Peyer's patch (tissue), 4 donors: ENCODE results near the gene JAML. TPM values are rescaled to one million over a fixed set of nuclear protein-coding genes. Genes with fewer than 3 reads are reported as not detected.

ENCODE experiments used
- DNase-seq, 3 donors: peaks; one replicate each; pipeline ENCODE4 v3.0.0-alpha.2; 2017 to 2019
- H3K27ac ChIP-seq, 4 donors: fragments of 200-600 bp; sonication (generic); one replicate each; pipeline ENCODE4 v1.5.1; 2016 to 2019
- H3K27me3 ChIP-seq, 2 donors: fragments of 200-600 bp; sonication (generic); one replicate each; pipeline ENCODE4 v1.5.1; 2019
- H3K36me3 ChIP-seq, 3 donors: fragments of 200-600 bp; sonication (generic); one replicate each; pipeline ENCODE4 v1.5.1; 2016 to 2019
- H3K4me1 ChIP-seq, 4 donors: fragments of 200-600 bp; sonication (generic); one replicate each; pipeline ENCODE4 v1.5.1; 2016 to 2019
- H3K4me3 ChIP-seq, 4 donors: fragments of 200-600 bp; sonication (generic); 1 replicate in 3 of 4; 2 replicates in 1 of 4; pipeline ENCODE4 v1.5.1; 2016 to 2019; ENCODE audit warnings: mild to moderate bottlenecking in 1 of 4
- H3K9me3 ChIP-seq, 4 donors: fragments of 200-600 bp; sonication (generic); one replicate each; pipeline ENCODE4 v1.5.1; 2016 to 2019; ENCODE audit warnings: mild to moderate bottlenecking in 1 of 4
- POLR2A ChIP-seq, 2 donors: fragments of 450-650 bp; IDR thresholded peaks; one replicate each; pipeline ENCODE4 v1.5.1; 2017; ENCODE audit warnings: antibody characterized with exemption in 2 of 2, mild to moderate bottlenecking in 2 of 2, moderate library complexity in 2 of 2
- total RNA-seq, 4 donors: library from RNA; depleted of rRNA; stranded (reverse); fragments of >200 nt; gene quantifications; one replicate each; pipeline ENCODE4 v1.1.0, GENCODE V29; 2016
- TF ChIP-seq, protein P1 (sequence below), 6 experiments: fragments of 450-650 bp in 4 of 6; fragments of 200-600 bp in 2 of 6; sonication (generic) in 1 of 6; IDR thresholded peaks; one replicate each; pipeline ENCODE4 v1.5.1; 2017 to 2019; ENCODE audit warnings: antibody characterized with exemption in 6 of 6, mild to moderate bottlenecking in 3 of 6, moderate library complexity in 1 of 6

Gene JAML, protein sequence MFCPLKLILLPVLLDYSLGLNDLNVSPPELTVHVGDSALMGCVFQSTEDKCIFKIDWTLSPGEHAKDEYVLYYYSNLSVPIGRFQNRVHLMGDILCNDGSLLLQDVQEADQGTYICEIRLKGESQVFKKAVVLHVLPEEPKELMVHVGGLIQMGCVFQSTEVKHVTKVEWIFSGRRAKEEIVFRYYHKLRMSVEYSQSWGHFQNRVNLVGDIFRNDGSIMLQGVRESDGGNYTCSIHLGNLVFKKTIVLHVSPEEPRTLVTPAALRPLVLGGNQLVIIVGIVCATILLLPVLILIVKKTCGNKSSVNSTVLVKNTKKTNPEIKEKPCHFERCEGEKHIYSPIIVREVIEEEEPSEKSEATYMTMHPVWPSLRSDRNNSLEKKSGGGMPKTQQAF
- 10 to 100 TPM in 3 of 4 donors, 1 to 10 TPM in 1; 7.5 to 83.3 (median 14.4) TPM for total RNA-seq

DNA sequence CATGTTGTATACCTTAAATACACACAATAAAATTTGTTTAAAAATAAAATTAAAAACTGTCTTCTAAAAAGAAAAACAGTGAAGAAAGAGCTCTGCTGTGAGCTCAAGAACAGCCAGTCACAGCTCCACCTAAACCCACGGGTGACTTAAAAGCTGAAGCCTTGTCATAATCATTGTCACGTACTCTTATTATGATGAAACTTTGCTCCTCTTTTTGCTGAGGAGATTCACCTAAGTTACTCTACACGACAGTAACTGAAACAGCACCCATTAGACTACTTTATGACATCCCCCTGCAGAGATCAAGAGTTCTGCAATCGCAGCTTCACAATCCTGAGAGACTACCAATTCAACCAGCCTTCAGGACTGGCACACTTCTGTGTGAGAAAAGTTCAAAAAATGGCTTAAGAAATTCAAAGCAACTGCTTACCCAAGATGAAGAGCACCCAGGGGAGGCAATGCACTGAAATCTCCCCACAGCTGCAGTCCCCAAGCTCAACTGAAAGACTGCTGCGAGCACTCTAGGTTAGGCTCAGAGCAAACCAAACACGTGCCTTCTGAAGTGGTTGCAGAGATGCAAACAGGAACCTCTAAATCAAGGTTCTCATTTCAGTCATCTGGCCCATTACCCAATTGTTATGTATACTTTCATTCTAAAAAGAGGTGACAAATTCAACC, at the start of gene JAML:
Gene JAML (minus strand): TSS at position 501 of the 678 bp plus-strand sequence. CDS start 10,145 bp downstream, outside the sequence.
- peak within 1 kb of the TSS; percentile 47 to 66 (median 58) for H3K27ac ChIP-seq
- H3K4me1 ChIP-seq = peaks cover 0 to 7% (median 2%) of the 10 kb centered on the region in 4 donors
- H3K9me3 ChIP-seq = no peaks in the 10 kb centered on the region
- H3K27me3 ChIP-seq = no peaks in the 10 kb centered on the region
- DNase-seq = peak in 2 of 3 donors; percentile 74 to 86
- H3K36me3 ChIP-seq = peaks cover 0 to 5% (median 0%) of the 10 kb centered on the region in 3 donors
- peak within 1 kb of the TSS; percentile 15 to 41 (median 21) for H3K4me3 ChIP-seq
- TF ChIP-seq, protein P1, sequence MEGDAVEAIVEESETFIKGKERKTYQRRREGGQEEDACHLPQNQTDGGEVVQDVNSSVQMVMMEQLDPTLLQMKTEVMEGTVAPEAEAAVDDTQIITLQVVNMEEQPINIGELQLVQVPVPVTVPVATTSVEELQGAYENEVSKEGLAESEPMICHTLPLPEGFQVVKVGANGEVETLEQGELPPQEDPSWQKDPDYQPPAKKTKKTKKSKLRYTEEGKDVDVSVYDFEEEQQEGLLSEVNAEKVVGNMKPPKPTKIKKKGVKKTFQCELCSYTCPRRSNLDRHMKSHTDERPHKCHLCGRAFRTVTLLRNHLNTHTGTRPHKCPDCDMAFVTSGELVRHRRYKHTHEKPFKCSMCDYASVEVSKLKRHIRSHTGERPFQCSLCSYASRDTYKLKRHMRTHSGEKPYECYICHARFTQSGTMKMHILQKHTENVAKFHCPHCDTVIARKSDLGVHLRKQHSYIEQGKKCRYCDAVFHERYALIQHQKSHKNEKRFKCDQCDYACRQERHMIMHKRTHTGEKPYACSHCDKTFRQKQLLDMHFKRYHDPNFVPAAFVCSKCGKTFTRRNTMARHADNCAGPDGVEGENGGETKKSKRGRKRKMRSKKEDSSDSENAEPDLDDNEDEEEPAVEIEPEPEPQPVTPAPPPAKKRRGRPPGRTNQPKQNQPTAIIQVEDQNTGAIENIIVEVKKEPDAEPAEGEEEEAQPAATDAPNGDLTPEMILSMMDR (IDR thresholded peaks at IDR 0.05) = peak in 1 of 6 experiments; percentile 4
- peak; percentile 36 to 61 for TF ChIP-seq POLR2A (IDR thresholded peaks at IDR 0.05)

DNA sequence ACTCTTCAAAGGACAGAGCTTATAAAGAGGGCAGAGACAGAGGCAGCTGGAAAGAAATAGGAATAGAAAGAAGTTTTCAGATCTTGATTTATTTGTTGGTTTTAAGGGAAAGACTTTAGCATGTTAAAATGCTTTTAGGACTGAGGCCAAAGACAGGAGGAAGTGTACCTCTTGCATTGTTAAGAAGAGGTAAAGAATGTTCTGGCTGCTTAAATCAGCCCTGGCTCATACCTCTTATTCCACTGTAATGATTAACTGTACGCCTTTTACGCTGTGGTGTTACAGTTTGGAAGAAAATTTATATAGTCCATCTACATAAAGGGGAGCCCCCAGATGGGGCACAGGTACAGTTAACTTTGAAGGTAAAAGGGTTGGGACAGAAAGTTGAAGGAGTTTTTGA, 49.4 kb upstream of the JAML start:
- no peak overlapping the region for H3K4me3 ChIP-seq
- no peak for TF ChIP-seq POLR2A (IDR thresholded peaks at IDR 0.05)
- TF ChIP-seq, protein P1 (IDR thresholded peaks at IDR 0.05) = no peak
- H3K36me3 ChIP-seq = no peaks in the 10 kb centered on the region
- no peaks in the 10 kb centered on the region for H3K27me3 ChIP-seq
- H3K27ac ChIP-seq = no peak overlapping the region
- no peak for DNase-seq
- no peaks in the 10 kb centered on the region for H3K4me1 ChIP-seq
- H3K9me3 ChIP-seq = no peaks in the 10 kb centered on the region

DNA sequence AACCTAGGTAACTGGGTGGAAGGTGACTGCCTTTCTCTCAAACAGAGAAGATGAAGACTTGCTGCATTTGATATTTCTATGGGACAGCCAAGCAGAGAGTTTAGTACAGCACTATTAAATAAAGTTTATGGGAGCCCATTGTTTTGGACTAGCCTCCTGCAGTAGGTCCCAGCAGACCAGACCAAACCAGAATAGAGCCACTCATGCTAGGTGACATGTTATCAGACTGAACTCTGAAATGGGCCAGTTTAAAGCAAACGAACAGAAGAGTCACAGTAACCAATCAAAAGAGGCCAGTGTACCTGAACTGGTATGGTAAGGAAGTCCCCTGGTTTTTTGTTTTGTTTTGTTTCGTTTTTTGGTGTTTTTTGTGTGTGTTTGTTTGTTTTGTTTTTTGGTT, 47.2 kb upstream of the JAML start:
- H3K27ac ChIP-seq = no peak overlapping the region
- H3K27me3 ChIP-seq = no peaks in the 10 kb centered on the region
- no peak for DNase-seq
- no peaks in the 10 kb centered on the region for H3K4me1 ChIP-seq
- H3K9me3 ChIP-seq = no peaks in the 10 kb centered on the region
- no peak overlapping the region for H3K4me3 ChIP-seq
- TF ChIP-seq, protein P1 (IDR thresholded peaks at IDR 0.05) = no peak
- TF ChIP-seq POLR2A (IDR thresholded peaks at IDR 0.05) = no peak
- H3K36me3 ChIP-seq = no peaks in the 10 kb centered on the region

DNA sequence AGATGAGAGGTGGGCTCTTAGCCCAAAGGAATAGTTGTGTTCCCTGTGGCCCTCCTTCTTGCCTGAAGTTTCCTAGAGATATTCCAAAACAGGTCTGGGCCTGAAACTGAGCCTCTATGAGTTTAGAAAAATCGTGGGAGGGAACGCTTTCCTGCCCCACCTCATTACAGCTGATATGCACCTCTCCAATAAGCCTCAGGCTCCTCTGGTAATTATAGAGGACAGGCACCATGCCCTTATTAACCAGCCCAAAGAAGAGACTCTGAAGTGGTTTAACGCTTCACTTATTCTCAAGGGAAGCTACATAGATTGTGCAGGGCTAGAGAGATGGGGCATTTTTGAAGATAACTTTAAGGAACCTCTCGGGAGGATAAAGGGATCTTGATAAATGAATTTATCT, 42.7 kb upstream of the JAML start:
- H3K27ac ChIP-seq = no peak overlapping the region
- no peak overlapping the region for H3K4me3 ChIP-seq
- H3K36me3 ChIP-seq = no peaks in the 10 kb centered on the region
- no peaks in the 10 kb centered on the region for H3K27me3 ChIP-seq
- no peaks in the 10 kb centered on the region for H3K9me3 ChIP-seq
- TF ChIP-seq, protein P1 (IDR thresholded peaks at IDR 0.05) = no peak
- TF ChIP-seq POLR2A (IDR thresholded peaks at IDR 0.05) = no peak
- no peak for DNase-seq
- H3K4me1 ChIP-seq = peaks cover 0 to 8% (median 0%) of the 10 kb centered on the region in 4 donors

DNA sequence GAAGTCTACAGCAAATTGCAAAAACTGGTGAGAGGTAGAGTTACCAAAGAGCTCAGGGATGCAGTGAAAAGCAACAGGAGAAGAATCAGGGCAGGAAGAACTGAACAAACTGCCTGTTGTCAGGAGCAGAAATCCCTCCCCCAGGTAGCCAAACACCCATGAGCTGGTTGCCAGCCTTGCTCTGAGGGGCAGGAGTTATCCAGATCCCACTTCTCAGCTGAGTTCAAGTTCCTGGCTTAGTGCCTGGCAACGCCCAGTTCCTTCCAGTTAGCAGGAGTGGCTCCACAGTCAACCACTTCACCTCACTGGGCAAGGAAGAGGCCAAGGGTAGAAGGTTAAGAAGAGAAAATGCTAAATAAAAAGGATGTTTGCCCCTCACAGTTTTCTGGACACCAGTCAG, 41.1 kb upstream of the JAML start:
- DNase-seq = peak in 2 of 3 donors; percentile 60 to 64
- Histone ChIP-seq H3K4me1 (peaks cover 0 to 13% (median 0%) of the 10 kb centered on the region in 4 donors), H3K27ac (peak overlapping the region in 1 of 4 donors; percentile 20), H3K9me3 (no peaks in the 10 kb centered on the region), H3K27me3 (no peaks in the 10 kb centered on the region), H3K4me3 (no peak overlapping the region), H3K36me3 (no peaks in the 10 kb centered on the region)
- TF ChIP-seq, protein P1 (IDR thresholded peaks at IDR 0.05) = no peak
- no peak for TF ChIP-seq POLR2A (IDR thresholded peaks at IDR 0.05)
